Retina (tissue), 1 donor: ENCODE results near the gene UAP1L1.
A peak's percentile ranks its signal among the peaks of the same experiment; 100 is the strongest.
"Not testable (repeated sequence)": the region's sequence is repeated elsewhere in the genome, so short reads cannot be mapped to it uniquely, and the experiment has no call there.

ENCODE experiments used
- DNase-seq: peaks from one replicate; pipeline ENCODE4 v3.0.0-alpha.2; 2016

The UAP1L1 gene, protein sequence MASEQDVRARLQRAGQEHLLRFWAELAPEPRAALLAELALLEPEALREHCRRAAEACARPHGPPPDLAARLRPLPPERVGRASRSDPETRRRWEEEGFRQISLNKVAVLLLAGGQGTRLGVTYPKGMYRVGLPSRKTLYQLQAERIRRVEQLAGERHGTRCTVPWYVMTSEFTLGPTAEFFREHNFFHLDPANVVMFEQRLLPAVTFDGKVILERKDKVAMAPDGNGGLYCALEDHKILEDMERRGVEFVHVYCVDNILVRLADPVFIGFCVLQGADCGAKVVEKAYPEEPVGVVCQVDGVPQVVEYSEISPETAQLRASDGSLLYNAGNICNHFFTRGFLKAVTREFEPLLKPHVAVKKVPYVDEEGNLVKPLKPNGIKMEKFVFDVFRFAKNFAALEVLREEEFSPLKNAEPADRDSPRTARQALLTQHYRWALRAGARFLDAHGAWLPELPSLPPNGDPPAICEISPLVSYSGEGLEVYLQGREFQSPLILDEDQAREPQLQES

DNA sequence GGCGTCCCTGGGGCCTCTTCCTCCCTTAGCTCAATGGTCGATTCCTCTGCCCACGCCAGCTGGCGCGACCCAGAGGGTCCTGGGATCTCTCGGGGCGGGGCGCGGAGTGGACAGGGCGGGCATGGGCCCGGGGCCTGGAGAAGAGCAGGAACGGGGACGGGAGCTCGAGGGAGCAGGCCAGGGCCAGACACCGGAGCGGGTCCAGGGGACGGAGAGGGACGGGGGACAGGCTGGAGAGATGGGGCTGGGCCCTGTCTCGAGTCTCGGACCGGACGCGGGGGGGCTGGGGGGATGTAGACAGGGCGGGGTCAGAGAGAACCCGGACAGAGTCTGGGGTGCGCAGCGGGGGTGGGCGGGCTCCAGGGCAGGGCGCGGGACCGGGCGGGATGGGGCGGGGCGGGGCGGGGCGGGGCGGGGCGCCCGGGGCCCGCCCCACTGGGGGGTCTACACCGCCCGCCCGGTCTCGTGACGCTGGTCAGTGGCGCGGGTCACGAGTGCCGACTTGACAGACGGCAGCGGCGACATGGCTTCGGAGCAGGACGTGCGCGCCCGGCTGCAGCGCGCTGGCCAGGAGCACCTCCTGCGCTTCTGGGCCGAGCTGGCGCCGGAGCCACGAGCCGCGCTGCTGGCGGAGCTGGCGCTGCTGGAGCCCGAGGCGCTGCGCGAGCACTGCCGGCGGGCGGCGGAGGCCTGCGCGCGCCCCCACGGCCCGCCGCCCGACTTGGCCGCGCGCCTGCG lies at the start of gene UAP1L1:
Gene UAP1L1 (plus strand): TSS at position 508 of the 738 bp plus-strand sequence. CDS start 16 bp downstream, at position 524.
- no peak for DNase-seq

DNA sequence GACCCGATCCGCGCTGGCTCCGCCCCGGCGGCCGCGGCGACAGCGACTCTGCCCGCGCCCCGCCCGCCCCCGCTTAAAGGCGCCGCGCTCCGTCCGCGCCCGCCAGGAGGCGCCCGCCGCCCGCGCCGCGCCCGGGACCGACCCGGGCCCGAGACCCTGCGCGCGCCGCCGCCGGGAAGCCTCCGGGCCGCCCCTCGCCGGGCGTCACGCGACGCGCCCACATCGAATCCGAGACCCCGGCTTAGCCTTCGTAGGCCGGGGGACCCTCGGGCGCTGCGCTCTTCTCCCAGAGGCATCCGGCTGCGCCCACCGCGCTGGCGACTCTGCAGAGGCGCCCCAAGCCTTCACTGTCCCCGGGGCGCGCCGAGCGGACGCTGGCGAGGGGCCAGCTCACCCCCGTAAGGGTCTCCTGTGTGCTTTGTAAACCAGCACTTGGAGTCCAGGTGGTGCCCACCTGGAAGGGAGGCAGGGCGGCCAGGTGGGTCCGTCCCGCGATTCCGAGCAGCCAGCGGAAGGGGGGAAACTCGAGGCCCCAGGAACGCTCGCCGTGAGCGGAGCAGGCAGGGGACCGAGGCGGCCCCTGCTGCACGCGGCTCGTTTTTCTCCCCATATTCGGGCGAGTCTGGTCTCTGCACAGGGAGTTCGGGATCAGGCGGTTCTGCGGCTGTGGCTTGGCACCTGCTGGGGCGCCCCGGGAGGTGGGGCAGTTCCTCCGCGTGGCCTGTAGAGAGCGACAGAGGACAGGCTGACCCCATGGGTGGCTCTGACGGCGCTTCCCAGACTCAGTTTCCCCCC lies 48.9 kb upstream of the UAP1L1 start:
- peak; percentile 78 for DNase-seq

DNA sequence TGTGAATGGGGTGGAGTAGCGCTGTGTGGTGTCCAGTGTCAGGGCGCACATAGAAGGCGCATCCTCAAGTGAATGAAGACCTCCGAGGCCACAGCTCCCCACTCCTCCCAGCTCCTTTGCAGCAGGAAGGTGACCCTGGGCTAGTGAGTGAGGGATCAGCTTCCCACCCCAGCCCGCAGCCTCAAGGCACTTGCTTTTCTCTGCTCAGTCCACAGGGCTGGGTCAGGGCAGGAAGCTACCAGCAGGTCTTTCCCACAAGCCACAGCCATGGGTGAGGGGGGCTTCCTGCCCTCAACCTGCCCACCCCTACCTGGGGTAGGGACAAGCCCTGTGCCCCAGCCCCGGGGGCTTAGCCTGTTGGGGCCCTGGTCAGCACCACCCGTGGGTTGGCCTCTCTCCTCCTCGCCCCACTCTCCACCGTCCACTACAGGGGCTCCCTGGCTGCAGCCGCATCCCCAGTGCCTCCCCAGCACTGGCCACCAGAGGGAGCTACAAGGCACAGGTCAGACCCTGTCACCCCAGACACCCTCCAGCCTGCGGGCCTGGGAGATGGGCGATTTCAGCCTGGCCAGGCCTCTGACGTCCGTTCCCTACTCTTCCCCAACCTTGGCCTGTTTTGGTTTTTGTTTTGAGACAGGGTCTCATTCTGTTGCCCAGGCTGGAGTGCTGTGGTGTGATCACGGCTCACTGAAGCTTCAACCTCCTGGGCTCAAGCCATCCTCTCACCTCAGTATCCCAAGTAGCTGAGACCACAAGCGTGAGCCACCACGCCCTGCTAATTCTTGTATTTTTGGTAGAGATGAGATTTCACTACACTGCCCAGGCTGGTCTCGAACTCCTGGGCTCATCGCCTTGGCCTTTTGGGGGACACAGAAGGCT lies 48.0 kb upstream of the UAP1L1 start:
- DNase-seq, result peak; percentile 88

DNA sequence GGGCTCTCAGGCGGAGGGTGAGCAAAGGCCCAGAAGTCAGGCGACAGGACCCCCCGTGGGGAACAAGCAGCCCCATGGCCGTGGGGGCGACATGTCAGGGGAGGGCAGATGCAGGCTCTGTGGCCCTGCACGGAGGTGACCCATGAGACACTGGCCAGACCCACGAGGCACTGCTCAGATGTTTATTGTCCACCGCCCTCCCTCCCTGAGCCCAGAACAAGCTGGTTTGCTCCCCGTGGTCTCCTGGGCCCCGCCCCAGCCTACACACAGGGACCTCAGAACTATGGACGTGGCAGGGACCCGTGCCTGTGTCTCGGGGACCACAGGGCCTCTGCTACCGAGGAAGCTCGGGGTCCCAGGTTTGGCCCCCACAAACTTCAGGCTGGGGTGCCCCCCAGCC lies 47.3 kb upstream of the UAP1L1 start:
- DNase-seq, result no peak

DNA sequence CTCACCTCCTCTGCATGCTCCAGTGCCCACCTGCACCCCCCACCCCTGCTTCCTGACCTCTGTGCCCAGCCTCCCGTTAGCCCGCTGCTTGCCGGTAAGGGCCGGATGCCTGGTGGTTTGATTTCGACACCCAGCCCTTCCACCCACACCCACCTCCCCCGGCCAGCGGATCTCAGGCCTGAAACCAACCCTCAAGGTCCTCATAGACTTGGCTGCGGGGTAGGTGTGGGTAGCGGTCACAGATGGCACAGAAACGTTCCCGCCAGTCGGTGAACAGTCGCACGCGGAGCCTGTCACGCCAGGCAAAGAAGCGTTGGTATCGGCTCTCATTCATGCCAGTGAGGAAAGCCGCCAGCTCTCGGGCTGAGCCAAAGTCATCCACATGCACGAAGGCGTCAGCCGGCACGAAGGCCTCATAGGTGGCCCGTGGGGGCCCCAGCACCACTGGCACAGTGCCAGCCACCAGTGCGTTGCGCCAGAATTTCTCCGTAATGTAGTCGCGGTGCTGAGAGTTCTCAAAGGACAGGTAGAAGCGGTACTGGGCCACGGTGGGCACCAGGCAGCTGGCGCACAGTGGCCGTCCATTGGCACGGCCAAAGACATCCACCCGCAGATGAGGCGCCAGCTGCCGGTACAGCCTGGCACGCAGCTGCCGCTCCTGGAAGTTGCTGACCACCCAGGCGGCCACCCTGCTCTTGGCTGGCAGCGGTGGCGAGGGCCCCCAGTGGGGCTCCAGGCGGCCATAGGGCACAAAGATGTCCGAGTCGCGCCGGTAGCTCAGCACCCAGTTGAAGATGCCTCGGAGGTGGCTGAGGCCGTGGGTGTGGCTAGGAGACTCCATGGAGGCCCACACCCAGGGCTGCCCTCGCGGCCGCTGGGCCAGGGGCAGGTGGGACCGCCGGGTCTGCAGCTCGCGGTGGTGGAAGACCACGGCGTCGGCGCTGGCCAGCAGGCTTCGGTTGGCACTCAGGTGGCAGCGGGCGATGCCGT lies 46.5 kb upstream of the UAP1L1 start:
- no peak for DNase-seq

DNA sequence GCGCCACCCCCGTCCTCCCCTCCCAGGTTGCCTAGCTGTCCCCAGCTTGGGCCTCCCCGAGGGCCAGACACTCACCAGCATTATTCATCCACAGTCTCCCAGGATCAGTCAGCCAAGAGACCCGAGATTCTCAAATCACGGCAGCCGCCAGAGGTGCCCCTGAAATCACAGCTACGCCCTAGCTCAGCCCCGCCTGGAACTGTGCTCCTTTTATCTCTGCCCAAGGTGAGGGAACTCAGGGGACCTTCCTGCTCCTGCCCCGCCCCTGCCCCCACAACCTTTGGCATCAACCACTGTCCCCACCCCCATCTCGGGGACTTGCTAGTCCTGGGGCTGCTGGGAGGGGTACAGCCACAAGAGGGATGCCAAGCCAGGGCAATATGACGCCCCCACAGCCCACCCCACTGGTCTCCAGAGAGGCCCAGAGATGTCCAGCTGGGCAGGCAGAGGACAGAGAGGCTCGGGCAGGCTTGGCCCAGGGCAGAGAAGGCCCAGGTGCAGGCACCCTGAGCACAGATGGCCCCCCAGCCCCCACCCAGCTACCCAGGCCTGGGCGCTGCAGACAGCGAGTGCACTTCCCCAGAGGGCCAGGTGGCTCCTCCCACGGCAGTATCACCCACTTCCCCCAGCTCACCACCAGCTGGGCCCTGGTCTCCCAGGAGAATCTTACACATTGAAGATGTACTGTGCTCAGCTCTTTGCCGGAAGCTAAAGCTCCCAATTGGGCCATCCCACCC lies 45.2 kb upstream of the UAP1L1 start, which contains the start of gene FUT7:
Gene FUT7 (minus strand): TSS at position 185 of the 737 bp plus-strand sequence. CDS start 97 bp downstream, at position 88.
- DNase-seq, result no peak

DNA sequence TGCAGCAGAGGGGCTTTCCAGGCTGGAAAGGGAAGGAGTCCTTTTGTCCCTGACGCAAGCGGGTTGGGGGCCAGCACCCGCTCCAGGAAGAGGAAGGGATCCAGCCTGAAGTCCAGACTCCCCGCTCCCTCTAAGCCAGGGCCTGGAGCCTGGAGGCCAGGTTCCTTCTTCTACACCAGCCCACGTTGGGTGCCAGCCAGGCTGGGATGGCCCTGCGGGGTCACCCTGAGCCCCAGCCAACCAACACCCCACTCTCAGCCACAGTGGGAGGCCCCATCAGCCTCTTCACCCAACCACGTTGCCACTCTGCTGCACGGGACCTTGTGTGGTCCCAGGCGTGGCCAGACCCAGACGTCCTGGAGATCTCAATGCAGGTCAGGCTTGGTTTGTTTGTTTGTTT lies 44.5 kb upstream of the UAP1L1 start:
- no peak for DNase-seq

DNA sequence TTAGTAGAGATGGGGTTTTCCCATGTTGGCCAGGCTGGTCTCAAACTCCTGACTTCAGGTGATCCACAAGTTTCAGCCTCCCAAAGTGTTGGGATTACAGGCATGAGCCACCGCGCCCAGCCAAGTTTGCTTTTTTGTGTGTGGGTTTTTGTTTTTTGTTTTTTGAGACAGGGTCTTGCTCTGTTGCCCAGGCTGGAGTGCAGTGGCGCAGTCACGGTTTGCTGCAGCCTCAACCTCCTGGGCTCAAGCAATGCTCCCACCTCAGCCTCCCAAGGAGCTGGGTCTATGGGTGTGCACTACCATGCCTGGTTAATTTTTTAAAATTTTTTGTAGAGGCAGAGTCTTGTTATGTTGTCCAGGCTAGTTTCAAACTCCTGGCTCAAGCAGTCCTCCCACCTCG lies 43.8 kb upstream of the UAP1L1 start:
- DNase-seq, result not testable (repeated sequence)

DNA sequence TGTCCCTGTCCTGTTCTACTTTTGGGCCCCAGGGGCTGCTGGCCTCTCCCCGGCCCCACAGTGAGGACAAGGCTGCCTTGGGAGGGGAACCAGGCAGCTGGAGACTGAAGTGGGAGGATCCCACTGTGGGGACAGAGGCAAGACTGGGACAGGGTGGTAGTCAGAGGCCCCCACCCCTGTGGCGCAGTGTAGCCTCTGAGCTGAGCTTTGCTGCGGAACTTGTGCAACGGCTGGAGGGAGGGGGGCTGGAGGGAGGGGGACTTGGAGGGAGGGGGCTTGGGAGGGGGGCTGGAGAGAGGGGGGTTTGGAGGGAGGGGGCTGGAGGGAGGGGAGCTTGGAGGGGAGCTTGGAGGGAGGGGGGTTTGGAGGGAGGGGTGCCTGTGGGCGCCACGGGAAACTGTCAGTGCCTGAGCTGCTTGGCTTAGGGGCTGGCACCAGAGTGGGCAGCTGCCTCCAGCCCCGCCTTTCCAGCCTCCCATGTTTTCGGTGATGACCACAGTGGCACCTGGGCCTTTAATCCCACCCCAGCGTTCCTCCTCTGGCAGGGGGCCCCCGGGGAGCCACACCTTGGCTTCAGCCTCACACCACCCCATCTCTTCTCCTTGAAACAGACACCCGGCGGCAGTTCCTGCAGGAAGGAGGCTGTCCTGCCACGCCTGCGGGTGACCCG lies 43.1 kb upstream of the UAP1L1 start:
- no peak for DNase-seq

DNA sequence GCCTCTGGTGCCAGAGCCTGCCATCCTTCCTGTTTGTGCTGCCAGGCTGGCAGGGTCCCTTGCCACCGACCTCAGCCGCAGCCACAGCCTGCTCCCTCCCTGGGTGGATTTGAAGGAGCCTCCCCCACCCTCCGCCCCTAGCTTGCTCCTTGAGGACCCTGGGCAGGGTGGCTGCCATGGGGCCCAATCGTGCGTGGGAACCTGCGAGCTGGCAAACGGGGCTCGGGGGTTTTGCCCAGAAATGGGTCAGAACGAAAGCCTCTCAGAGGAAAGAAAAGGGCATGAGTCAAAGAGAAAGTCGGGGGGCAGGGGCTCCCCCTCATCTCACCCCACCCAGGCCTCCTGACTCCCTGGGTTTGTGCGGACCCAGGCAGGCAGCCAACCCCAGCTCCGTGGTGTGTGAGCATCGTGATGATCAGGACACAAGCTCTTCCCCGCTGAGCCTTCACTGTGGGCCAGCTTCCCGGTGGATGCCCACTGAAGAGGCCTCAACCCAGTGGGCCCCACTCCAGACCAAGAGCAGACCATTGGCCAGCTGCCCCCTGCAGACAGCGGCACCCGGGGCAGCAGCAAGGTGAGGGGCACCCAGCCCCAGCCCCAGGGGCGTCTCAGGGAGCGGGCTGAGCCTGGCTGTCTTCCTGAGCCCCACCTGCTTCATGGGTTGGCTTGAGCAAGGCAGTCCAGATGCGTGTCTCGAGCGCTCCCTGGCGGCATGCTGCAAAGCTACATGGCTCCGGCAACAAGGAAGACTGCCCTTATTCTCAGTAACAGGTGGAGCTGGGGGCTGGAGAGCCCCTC lies 42.4 kb upstream of the UAP1L1 start:
- DNase-seq, result peak; percentile 90

DNA sequence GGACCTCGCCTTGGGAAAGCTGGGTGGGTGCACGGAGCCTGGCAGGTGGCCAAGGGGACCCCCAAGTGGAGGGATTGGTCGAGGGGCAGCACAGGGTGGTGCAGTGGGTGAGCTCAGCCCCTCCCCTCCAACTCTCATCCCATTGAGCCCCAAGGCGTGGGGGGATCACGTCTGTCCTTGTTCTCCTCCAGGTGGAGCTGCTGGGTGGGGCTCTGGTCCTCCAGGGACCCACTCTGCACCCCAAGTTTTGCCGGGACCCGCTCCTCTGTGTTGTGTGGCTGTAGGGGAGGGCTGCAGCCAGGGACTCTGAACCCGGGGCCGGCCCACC lies 41.8 kb upstream of the UAP1L1 start:
- no peak for DNase-seq

DNA sequence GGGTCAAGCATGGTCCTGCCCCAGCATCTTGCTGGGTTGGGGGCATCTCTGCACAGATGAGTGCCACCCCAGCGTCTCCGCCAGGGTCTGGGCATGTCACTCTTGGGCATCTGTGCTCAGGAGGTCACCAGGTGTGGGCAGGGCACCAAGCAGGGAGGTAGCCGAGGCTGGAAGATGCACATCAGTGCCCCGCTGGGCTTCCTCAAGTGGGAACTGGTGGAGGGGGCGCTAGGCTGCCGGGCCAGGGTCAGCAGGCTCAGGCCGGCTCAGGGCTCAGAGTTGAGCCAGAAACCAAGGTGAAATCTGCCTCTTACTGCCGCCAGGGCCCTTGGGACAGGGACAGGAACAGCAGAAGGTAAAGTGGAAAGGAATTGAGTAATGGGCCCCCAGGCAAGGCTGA lies 41.4 kb upstream of the UAP1L1 start:
- no peak for DNase-seq

DNA sequence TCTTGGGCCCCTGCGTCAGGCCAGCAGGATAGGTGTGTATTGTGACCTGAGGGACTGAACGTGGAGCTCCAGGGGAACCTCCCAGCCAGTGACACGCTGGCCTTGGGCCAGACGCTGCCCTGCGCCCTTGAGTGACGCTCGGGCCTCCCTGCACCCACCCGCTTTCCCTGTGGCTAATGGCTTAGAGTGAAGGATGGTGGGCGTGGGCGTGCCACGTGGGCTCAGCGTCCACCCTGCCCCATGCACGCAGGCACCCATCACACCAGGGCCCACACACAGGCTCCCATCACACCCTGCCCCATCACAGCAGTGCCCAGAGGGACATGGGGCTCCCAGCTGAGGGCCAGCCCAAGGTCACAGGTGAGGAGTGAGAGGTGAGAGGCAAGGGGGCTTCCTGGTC lies 40.3 kb upstream of the UAP1L1 start:
- no peak for DNase-seq

DNA sequence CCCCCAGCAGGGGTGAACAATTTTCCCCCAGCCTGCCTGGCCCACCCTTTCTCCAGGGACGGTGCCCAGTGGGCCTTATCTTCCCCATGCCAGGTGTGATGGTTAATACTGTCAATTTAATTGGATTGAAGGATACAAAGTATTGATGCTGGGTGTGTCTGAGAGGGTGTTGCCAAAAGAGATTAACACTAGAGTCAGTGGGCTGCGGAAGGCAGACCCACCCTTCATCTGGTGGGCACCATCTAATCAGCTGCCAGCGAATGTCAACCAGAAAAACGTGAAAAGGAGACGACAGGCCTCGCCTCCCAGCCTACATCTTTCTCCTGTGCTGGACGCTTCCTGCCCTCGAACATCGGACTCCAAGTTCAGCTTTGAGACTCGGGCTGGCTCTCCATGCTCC lies 39.8 kb upstream of the UAP1L1 start:
- no peak for DNase-seq

DNA sequence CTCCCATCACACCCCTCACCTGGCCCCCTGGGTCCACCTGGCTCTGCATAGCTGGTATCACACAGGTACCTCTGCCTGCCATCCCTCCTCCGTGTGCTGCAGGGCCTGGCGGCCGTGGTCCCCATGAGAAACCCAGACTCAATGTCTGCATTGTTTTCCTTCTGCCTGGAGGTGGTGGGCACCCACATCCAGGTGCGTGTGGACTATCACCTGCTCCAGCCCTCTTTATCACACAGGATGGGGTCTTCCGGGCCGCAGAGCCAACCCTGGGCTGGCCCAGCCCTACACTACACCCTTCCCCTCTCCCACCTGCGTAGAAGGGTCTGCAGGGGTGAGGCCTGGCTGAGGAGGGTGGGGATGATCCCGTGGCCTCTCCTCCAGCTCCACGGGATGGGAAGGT lies 38.4 kb upstream of the UAP1L1 start:
- DNase-seq, result no peak

DNA sequence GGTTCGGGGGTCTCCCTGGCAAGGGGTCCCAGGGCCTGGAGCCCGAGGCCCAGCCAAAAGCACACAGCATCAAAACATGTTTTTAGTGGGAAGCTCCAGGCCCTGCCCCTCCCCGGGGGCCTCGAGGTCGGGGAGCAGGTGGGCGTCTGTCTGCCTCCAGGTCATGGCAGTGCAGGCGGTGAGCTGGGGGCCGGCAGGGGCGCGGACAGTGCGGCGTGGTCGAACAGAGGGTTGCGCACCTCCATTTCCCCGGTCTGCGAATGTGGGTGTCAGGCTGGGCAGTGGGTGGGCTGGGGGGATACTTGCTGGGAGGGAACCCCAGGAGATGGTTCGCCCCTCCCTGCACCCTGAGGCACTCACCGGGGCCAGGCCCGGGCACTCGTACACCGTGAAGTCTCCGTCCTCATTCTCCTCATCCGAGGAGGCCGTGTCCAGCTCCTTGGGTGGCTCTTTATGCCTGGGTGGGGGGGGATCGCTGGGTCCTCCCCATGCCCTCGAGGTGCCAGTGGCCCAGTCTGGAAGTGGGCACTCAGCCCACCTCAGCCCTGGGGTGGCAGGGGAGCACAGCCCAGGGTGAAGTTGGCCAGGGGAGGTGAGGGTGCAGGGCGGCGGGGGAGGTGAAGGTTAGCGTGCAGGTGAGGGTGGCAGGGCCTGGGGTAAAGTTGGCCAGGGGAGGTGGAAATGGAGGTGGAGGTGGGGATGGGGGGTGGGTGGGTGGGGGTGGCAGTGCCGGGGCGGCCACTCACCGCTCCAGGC lies 37.5 kb upstream of the UAP1L1 start:
- no peak for DNase-seq

DNA sequence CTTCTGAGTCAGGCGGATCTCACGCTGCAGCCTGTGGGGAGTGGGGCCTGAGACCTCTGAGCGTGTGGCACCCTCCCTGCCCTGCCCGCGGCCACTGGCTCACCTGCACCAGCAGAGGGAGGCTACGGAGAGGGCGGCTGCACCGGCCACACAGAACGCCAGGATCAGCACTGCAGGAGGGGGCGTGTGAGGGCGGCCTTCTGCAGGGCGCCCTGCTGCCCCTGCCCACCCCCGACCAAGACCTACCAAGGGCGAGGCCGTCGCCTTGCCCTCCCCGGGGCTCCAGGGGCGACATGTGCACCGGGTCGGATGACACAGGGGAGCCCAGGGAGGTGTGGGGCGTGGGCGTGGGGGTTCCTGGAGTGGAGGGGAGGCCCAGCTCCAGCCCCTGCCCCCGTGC lies 36.7 kb upstream of the UAP1L1 start:
- DNase-seq, result no peak

DNA sequence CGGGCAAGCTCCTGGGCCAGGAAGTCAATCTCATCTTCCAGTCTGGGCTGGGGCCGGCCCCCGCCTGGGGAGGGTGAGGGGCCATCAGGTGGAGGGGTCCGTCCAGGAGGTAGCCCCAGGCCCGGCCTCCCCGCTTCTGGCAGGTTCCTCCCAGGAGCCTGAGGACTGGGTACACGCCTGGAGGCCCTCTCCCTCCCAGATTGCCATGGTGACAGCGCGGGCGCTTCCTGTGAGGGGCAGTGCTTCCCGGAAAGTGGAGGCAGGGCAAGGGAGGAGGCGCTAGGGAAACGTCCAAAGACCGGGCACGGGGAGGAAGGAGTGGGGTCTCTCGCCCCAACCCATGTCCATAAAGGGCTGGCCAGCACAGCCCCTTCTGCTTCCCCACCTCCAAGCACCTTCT lies 36.2 kb upstream of the UAP1L1 start:
- DNase-seq, result no peak
